Uterus (tissue), 4 donors: Measurements from ENCODE around the gene MKX. TPM values are rescaled to one million over a fixed set of nuclear protein-coding genes. Genes with fewer than 3 reads are reported as not detected.

Experiments used
- DNase-seq, 2 donors: peaks; one replicate each; pipeline ENCODE4 v3.0.0-alpha.2; 2019 to 2020
- H3K27ac ChIP-seq, 2 donors: fragments of 200-600 bp; sonication (generic); 1 replicate in 1 of 2; 2 replicates in 1 of 2; pipeline ENCODE4 v1.5.1; 2016 to 2018
- H3K27me3 ChIP-seq, 2 donors: fragments of 200-600 bp; sonication (generic); one replicate each; pipeline ENCODE4 v1.5.1; 2018 to 2019; ENCODE audit warnings: control low read depth in 1 of 2
- H3K36me3 ChIP-seq, 2 donors: fragments of 200-600 bp; sonication (generic); one replicate each; pipeline ENCODE4 v1.5.1; 2019; ENCODE audit warnings: control low read depth in 1 of 2
- H3K4me1 ChIP-seq, 2 donors: fragments of 200-600 bp; sonication (generic); one replicate each; pipeline ENCODE4 v1.5.1; 2018 to 2019; ENCODE audit warnings: control low read depth in 1 of 2
- H3K4me3 ChIP-seq, 2 donors: fragments of 200-600 bp; sonication (generic); 1 replicate in 1 of 2; 2 replicates in 1 of 2; pipeline ENCODE4 v1.5.1; 2018 to 2019; ENCODE audit warnings: mild to moderate bottlenecking in 1 of 2
- H3K9me3 ChIP-seq, 2 donors: fragments of 200-600 bp; sonication (generic); one replicate each; pipeline ENCODE4 v1.5.1; 2019; ENCODE audit warnings: control low read depth in 1 of 2
- POLR2A ChIP-seq, 2 donors: fragments of 450-650 bp; IDR thresholded peaks; one replicate each; pipeline ENCODE4 v1.6.1; 2016; ENCODE audit warnings: antibody characterized with exemption in 2 of 2, mild to moderate bottlenecking in 1 of 2, moderate library complexity in 1 of 2
- intact Hi-C: fragments of 100-400 bp; cut with DNase I; formaldehyde crosslinking; loops from one replicate; pipeline ENCODE4 v1.15.1; 2023; ENCODE audit warnings: low total_unique reads
- total RNA-seq, 4 donors: library from RNA; depleted of rRNA in 3 of 4; stranded (reverse); fragments of >200 nt in 3 of 4; gene quantifications; one replicate each; pipeline versions ENCODE4 v1.1.0 to v1.2.4, GENCODE V29; 2014 to 2023
- TF ChIP-seq, protein P1 (sequence below), 4 experiments: fragments of 200-600 bp in 2 of 4; fragments of 450-650 bp in 2 of 4; sonication (generic) in 2 of 4; IDR thresholded peaks; one replicate each; pipeline ENCODE4 v1.5.1; 2016 to 2019; ENCODE audit warnings: antibody characterized with exemption in 4 of 4, mild to moderate bottlenecking in 2 of 4, moderate library complexity in 1 of 4
- donor health status: DM: yes; HTN: yes; CAD: no.

MKX gene
- total RNA-seq, 4 donors from 2014 or later: 4.4 to 7.6 (median 5.4) TPM

- TF ChIP-seq POLR2A (IDR thresholded peaks at IDR 0.05): no peak
- TF ChIP-seq, protein P1, sequence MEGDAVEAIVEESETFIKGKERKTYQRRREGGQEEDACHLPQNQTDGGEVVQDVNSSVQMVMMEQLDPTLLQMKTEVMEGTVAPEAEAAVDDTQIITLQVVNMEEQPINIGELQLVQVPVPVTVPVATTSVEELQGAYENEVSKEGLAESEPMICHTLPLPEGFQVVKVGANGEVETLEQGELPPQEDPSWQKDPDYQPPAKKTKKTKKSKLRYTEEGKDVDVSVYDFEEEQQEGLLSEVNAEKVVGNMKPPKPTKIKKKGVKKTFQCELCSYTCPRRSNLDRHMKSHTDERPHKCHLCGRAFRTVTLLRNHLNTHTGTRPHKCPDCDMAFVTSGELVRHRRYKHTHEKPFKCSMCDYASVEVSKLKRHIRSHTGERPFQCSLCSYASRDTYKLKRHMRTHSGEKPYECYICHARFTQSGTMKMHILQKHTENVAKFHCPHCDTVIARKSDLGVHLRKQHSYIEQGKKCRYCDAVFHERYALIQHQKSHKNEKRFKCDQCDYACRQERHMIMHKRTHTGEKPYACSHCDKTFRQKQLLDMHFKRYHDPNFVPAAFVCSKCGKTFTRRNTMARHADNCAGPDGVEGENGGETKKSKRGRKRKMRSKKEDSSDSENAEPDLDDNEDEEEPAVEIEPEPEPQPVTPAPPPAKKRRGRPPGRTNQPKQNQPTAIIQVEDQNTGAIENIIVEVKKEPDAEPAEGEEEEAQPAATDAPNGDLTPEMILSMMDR (IDR thresholded peaks at IDR 0.05): no peak
- intact Hi-C loops: no loop called here
- Histone ChIP-seq H3K4me3 (no peak overlapping the region), H3K27me3 (no peaks in the 10 kb centered on the region), H3K4me1 (no peaks in the 10 kb centered on the region), H3K36me3 (no peaks in the 10 kb centered on the region), H3K9me3 (no peaks in the 10 kb centered on the region), H3K27ac (no peak overlapping the region)
- DNase-seq: no peak
Observed at GRCh38 chr10:27724287-27724686, 21.3 kb downstream of the MKX start.

- Histone ChIP-seq H3K9me3 (no peaks in the 10 kb centered on the region), H3K27me3 (no peaks in the 10 kb centered on the region), H3K4me3 (no peak overlapping the region), H3K36me3 (no peaks in the 10 kb centered on the region), H3K4me1 (no peaks in the 10 kb centered on the region), H3K27ac (no peak overlapping the region)
- intact Hi-C loops: no loop called here
- TF ChIP-seq, protein P1 (IDR thresholded peaks at IDR 0.05): no peak
- no peak for TF ChIP-seq POLR2A (IDR thresholded peaks at IDR 0.05)
- DNase-seq: no peak
Observed at GRCh38 chr10:27723436-27723835, 22.2 kb downstream of the MKX start.

DNA sequence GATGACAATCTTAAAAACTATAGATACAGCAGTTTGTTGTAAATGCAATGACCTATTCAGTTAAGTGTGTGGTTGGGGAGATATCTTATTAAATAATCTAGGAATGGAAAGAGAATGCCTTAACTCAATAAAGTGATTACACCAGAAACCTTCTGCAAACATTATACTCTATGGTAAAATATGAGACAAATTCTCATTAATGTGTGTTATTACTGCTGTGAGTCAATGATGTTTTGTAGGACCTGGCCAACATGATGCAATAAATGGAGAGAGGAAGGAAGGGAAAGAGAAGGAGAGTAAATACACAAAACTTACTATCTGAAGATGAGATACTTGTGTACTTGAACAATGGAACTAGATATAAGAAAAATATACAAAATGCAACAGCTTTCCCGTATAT lies 25.1 kb downstream of the MKX start:
- TF ChIP-seq POLR2A (IDR thresholded peaks at IDR 0.05): no peak
- TF ChIP-seq, protein P1 (IDR thresholded peaks at IDR 0.05): no peak
- Histone ChIP-seq H3K27ac (no peak overlapping the region), H3K9me3 (no peaks in the 10 kb centered on the region), H3K27me3 (no peaks in the 10 kb centered on the region), H3K4me1 (no peaks in the 10 kb centered on the region), H3K36me3 (no peaks in the 10 kb centered on the region), H3K4me3 (no peak overlapping the region)
- no peak for DNase-seq
- intact Hi-C loops: no loop called here

DNA sequence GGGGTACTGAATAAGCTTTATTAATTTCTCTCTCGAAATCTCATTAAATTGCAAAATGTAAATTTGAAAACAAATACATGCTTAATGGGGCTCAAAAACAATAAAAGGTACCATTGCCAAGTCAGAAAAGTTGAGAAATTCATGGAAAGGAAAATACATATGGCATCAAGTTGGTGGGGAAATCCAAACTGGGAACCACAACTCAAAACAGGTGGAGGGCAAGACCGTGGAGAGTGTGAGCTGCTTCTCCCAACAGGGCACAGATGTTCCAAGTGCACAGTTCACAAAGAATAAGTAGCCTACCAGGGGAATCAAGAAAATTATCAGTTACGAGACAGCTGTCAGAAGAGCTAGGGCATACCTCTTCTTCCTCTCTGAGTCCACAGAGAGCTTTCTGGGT lies 26.6 kb downstream of the MKX start:
- Histone ChIP-seq H3K4me3 (no peak overlapping the region), H3K27ac (no peak overlapping the region), H3K9me3 (no peaks in the 10 kb centered on the region), H3K27me3 (no peaks in the 10 kb centered on the region), H3K4me1 (no peaks in the 10 kb centered on the region), H3K36me3 (no peaks in the 10 kb centered on the region)
- TF ChIP-seq, protein P1 (IDR thresholded peaks at IDR 0.05): no peak
- no peak for TF ChIP-seq POLR2A (IDR thresholded peaks at IDR 0.05)
- DNase-seq: no peak
- intact Hi-C loops: no loop called here

GRCh38 chr10:27717861-27718260 lies 27.8 kb downstream of the MKX start:
- intact Hi-C loops: no loop called here
- no peak for TF ChIP-seq POLR2A (IDR thresholded peaks at IDR 0.05)
- TF ChIP-seq, protein P1 (IDR thresholded peaks at IDR 0.05): no peak
- H3K27ac ChIP-seq: no peak overlapping the region
- H3K27me3 ChIP-seq: no peaks in the 10 kb centered on the region
- no peaks in the 10 kb centered on the region for H3K4me1 ChIP-seq
- DNase-seq: no peak
- H3K4me3 ChIP-seq: no peak overlapping the region
- H3K9me3 ChIP-seq: no peaks in the 10 kb centered on the region
- H3K36me3 ChIP-seq: no peaks in the 10 kb centered on the region
